GM12801 (cell line): Measurements from ENCODE around the gene TDO2.

Source experiments
- TF ChIP-seq, protein P1 (sequence below): IDR thresholded peaks from one replicate; pipeline ENCODE4 v1.5.1; 2011; ENCODE audit warnings: control low read depth; ENCODE audit not compliant: insufficient read length; ENCODE audit errors: extremely low read depth

The TDO2 gene

DNA sequence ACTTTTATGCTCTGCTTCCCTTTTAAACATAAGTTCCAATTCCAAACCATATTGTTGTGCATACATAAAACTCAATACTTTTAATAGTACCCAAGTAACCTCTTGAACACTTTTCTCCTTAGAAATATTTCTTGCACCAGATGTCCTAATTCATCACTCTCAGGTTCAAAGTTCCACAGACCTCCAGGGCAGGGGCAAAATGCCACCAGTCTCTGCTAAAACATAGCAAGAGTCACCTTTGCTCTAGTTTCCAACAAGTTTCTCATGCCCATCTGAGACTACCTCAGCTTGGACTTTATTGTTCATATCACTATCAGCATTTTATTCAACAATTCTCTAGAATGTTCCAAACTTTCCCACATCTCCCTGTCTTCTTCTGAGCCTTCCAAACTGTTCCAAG, 23.7 kb upstream of the TDO2 start:
- TF ChIP-seq, protein P1, sequence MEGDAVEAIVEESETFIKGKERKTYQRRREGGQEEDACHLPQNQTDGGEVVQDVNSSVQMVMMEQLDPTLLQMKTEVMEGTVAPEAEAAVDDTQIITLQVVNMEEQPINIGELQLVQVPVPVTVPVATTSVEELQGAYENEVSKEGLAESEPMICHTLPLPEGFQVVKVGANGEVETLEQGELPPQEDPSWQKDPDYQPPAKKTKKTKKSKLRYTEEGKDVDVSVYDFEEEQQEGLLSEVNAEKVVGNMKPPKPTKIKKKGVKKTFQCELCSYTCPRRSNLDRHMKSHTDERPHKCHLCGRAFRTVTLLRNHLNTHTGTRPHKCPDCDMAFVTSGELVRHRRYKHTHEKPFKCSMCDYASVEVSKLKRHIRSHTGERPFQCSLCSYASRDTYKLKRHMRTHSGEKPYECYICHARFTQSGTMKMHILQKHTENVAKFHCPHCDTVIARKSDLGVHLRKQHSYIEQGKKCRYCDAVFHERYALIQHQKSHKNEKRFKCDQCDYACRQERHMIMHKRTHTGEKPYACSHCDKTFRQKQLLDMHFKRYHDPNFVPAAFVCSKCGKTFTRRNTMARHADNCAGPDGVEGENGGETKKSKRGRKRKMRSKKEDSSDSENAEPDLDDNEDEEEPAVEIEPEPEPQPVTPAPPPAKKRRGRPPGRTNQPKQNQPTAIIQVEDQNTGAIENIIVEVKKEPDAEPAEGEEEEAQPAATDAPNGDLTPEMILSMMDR, result no peak

DNA sequence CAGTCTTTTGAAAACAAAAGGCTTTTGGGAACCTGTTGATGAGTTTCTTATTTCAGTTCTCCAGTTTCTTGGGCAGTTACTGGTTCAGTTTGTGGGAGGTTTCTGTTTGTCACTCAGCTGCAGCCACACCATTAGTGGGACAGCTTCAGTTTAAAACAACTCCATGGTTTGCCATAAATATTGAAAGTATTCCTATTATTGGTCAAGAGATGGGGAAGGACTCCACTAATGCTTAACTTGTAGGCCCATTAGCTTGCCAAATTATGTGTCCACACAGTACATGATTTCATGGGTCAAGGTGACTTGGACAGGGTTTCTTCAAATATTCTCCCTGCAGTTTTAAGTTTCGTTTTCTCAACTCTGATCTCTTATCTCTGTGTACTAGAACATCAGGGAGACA, 21.9 kb upstream of the TDO2 start:
- TF ChIP-seq, protein P1, result no peak

DNA sequence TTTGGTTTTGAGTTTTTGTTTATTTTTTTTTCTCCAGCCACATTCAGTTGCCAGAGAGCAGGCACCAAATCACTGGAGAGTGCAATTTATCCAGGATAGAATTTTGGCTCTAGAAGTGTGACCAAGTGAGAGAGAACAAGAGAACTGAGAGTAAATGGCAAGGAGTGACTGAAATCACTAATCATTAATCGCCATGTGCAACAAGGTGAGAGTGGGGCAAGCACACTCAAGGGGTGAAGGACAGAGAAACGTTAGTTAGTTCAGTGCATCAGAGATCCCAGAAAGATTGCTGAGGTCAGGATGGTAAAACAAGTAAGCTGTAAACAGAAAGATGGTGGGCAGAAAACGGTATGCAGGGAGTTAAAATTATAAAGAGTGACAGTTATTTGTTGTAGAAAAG, 19.6 kb upstream of the TDO2 start:
- TF ChIP-seq, protein P1, result no peak

DNA sequence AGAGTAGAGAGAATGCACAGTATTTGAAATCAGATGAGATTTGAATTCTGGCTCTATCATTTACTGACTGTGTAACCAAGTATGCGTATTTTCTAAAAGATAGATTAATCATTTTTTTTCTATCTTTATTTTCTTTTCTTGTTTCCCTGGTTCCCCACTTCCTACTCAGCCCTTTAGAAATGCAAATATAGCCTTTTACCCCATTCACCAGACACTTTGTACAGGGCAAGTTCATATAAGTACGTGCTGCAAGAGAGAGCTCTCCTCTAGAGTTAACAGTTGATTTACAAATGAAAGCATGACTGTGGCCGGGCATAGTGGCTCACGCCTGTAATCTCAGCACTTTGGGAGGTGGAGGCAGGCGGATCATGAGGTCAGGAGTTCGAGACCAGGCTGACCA, 17.8 kb upstream of the TDO2 start:
- TF ChIP-seq, protein P1, result no peak

DNA sequence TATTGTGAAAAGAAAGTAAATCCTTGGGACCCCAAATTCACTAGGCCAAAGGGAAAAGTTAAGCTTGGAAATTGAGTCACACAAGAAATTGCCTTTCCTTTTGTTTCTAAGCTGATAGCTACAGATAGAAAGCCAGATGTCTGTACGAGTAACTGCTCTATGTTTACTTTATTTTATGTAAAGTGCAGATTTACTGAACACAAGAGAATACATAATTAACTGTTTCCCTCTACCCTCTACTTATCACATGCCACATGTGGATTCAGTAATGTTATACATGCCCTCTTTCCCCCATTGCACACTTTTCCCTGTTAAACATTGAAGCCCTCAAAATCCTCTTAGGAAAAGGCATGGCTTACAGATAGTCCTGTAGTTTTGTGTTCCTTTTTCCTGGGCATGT, 16.5 kb upstream of the TDO2 start:
- TF ChIP-seq, protein P1, result no peak

DNA sequence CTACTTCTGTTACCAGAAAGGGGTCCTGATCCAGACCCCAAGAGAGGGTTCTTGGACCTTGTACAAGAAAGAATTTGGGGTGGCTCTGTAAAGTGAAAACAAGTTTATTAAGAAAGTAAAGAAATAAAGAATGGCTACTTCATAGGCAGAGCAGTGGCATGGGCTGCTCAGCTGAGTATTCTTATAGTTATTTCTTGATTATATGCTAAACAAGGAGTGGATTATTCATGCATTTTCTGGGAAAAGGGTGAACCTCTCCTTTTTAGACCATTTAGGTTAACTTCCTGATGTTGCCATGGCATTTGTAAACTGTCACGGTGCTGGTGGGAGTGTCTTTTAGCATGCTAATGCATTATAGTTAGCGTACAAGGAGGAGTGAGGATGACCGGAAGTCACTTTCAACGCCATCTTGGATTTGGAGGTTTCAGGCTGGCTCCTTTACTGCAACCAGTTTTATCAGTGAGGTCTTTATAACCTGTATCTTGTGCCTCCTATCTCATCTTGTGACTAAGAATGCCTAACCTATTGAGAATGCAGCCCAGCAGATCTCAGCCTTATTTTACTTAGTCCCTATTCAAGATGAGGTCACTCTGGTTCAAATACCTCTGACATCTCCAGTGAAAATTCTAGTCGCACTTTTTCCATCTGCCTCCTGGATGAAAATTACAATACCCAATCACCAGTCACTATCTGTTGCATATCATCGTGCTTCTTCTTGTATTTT, 15.5 kb upstream of the TDO2 start:
- TF ChIP-seq, protein P1, result no peak

DNA sequence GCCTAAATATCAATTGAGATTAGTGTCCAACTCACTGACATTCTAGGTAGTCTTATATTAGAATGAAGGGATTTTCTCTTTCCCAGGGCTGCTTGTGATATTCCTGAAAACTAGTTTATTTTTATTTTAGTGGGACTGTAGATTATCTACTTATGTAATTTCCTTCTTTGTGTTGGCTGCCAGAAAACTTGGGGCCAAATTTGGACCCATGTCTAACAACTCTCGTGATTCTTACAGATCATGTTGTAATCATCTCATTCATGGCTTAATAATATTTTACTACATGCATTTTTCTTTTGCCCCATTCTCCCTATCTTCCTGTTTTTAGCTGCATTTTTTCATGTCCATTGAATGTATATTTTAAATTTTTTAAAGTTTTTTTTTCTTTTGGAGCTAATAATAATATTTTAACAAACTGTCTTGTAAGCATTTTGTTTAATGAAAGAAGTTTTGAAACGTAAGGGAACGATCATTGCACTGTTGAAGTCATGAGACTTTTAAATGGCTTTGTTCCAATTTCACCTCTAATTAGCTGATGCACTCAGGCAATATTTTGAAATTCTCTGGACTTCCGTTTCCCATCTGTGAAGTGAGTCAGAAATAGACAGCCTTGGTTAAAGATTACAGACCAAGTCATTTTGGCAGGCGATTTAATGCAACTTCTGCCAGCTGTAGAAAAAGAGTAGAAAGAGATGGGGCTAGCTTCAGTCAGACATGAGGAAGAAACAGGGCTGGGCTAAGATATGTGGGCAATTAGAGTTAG, 14.3 kb upstream of the TDO2 start:
- TF ChIP-seq, protein P1, result no peak
